Small intestine (tissue), 7 donors: Measurements from ENCODE around the gene CILP2. TPM values are rescaled to one million over a fixed set of nuclear protein-coding genes. Genes with fewer than 3 reads are reported as not detected.

Experiments
- DNase-seq, 2 donors: peaks; one replicate each; pipeline versions ENCODE4 v3.0.0 to v3.0.0-alpha.2; 2013
- FAIRE-seq: peaks from 2 replicates; lab custom pipeline; 2012; peaks lifted over from hg19 to GRCh38; lab: Jason Lieb, UNC
- H3K27ac ChIP-seq, 3 donors: one replicate each; pipeline ENCODE4 v1.5.1; 2013; ENCODE audit warnings: low read length in 2 of 3, mild to moderate bottlenecking in 2 of 3, control low read depth in 1 of 3, inconsistent platforms in 1 of 3, low read depth in 1 of 3, moderate library complexity in 1 of 3
- H3K27me3 ChIP-seq, 3 donors: one replicate each; pipeline ENCODE4 v1.6.1; 2013; ENCODE audit warnings: low read length in 3 of 3, inconsistent platforms in 1 of 3; ENCODE audit not compliant: control insufficient read depth in 3 of 3, insufficient read depth in 3 of 3
- H3K36me3 ChIP-seq, 3 donors: one replicate each; pipeline ENCODE4 v1.6.1; 2013; ENCODE audit warnings: low read length in 3 of 3, inconsistent platforms in 1 of 3, low read depth in 1 of 3, mild to moderate bottlenecking in 1 of 3, moderate library complexity in 1 of 3; ENCODE audit not compliant: control insufficient read depth in 3 of 3, insufficient read depth in 2 of 3
- H3K4me1 ChIP-seq, 3 donors: one replicate each; pipeline ENCODE4 v1.6.1; 2013; ENCODE audit warnings: low read length in 2 of 3, inconsistent platforms in 1 of 3, low read depth in 1 of 3, mild to moderate bottlenecking in 1 of 3, moderate library complexity in 1 of 3; ENCODE audit not compliant: control insufficient read depth in 3 of 3, insufficient read depth in 2 of 3
- H3K4me3 ChIP-seq, 3 donors: one replicate each; pipeline ENCODE4 v1.5.1; 2013; ENCODE audit warnings: low read length in 3 of 3, control low read depth in 1 of 3, inconsistent platforms in 1 of 3, low read depth in 1 of 3, mild to moderate bottlenecking in 1 of 3, moderate library complexity in 1 of 3
- H3K9me3 ChIP-seq, 2 donors: one replicate each; pipeline ENCODE4 v1.6.1; 2013; ENCODE audit warnings: low read depth in 1 of 2, low read length in 1 of 2; ENCODE audit not compliant: control insufficient read depth in 2 of 2, insufficient read depth in 1 of 2
- WGBS, 3 donors: extraction: QIAGEN DNeasy Blood & Tissue Kit; methylation state at CpG; one replicate each; pipeline ENCODE4 v1.1.7; 2013; 5-methylcytosine and 5-hydroxymethylcytosine counted together
- polyA plus RNA-seq, 4 donors: library from polyadenylated mRNA; stranded (reverse) in 3 of 4; unstranded in 1 of 4; fragments of 200-250 nt in 3 of 4; fragments of 120-200 nt in 1 of 4; gene quantifications; one replicate each; pipeline versions ENCODE4 v1.2.1 to v1.2.3, GENCODE V29; 2013
- donor health status: healthy with polysubstance abuse.
- donor health status: control.
- donor health status: control.
- donor health status: Bipolar disorder and iron deficiency.
- donor health status: healthy.

CILP2 gene
- polyA plus RNA-seq, 4 donors, result 0.09 to 0.13 TPM; not detected in 2

GRCh38 chr19:19526581-19527370, 11.3 kb upstream of the CILP2 start:
- Histone ChIP-seq H3K9me3 (no peaks in the 10 kb centered on the region), H3K27me3 (no peaks in the 10 kb centered on the region), H3K27ac (no peak overlapping the region), H3K4me3 (no peak overlapping the region), H3K4me1 (no peaks in the 10 kb centered on the region), H3K36me3 (peaks cover 0 to 63% (median 3%) of the 10 kb centered on the region in 3 donors)
- DNase-seq (no peak), FAIRE-seq (no peak)
- 84 to 90% (median 88%) methylated on average over 26 to 28 of the region's 28 CpGs for WGBS, 3 donors

- Histone ChIP-seq H3K9me3 (no peaks in the 10 kb centered on the region), H3K4me3 (no peak overlapping the region), H3K4me1 (peaks cover 0 to under 1% (median 0%) of the 10 kb centered on the region in 3 donors), H3K36me3 (peaks cover 0 to 63% (median 3%) of the 10 kb centered on the region in 3 donors), H3K27me3 (no peaks in the 10 kb centered on the region), H3K27ac (no peak overlapping the region)
- FAIRE-seq (no peak), DNase-seq (no peak)
- WGBS, 3 donors, result 94 to 96% (median 96%) methylated on average over 9 of the region's 9 CpGs
Measured at GRCh38 chr19:19527371-19527656, 10.8 kb upstream of the CILP2 start.

- DNase-seq, result no peak
- no peak for FAIRE-seq
- peaks cover 0 to 63% (median under 1%) of the 10 kb centered on the region in 3 donors for H3K36me3 ChIP-seq
- WGBS, 3 donors, result 93 to 95% (median 94%) methylated on average over 26 to 27 of the region's 27 CpGs
- peaks cover 0 to 3% (median 0%) of the 10 kb centered on the region in 3 donors for H3K4me1 ChIP-seq
- H3K4me3 ChIP-seq, result no peak overlapping the region
- no peak overlapping the region for H3K27ac ChIP-seq
- H3K27me3 ChIP-seq, result no peaks in the 10 kb centered on the region
- no peaks in the 10 kb centered on the region for H3K9me3 ChIP-seq
Measured at GRCh38 chr19:19527674-19528625, 10.1 kb upstream of the CILP2 start.

GRCh38 chr19:19528721-19529490, 9.2 kb upstream of the CILP2 start, which contains the start of gene YJEFN3:
Gene YJEFN3, plus strand, starts transcription at chr19:19528911. Its CDS starts 22 bp downstream, at chr19:19528933.
- FAIRE-seq, result no peak

GRCh38 chr19:19529783-19530422, 8.2 kb upstream of the CILP2 start:
- H3K27ac ChIP-seq, result no peak overlapping the region
- no peak for DNase-seq
- H3K4me1 ChIP-seq, result peaks cover 0 to 3% (median 0%) of the 10 kb centered on the region in 3 donors
- H3K36me3 ChIP-seq, result peaks cover 0 to 50% (median 0%) of the 10 kb centered on the region in 3 donors
- 75 to 78% (median 78%) methylated on average over 11 of the region's 11 CpGs for WGBS, 3 donors
- FAIRE-seq, result no peak
- H3K4me3 ChIP-seq, result no peak overlapping the region
- no peaks in the 10 kb centered on the region for H3K27me3 ChIP-seq
- H3K9me3 ChIP-seq, result no peaks in the 10 kb centered on the region

More at GRCh38 chr19:19528721-19529490, 9.2 kb upstream of the CILP2 start, which contains the start of gene YJEFN3:
- no peak within 1 kb of the TSS for H3K27ac ChIP-seq
- peak in 1 of 2 donors; percentile 48 for DNase-seq
- no peaks in the 10 kb centered on the region for H3K27me3 ChIP-seq
- no peaks in the 10 kb centered on the region for H3K9me3 ChIP-seq
- no peak within 1 kb of the TSS for H3K4me3 ChIP-seq
- peaks cover 0 to 3% (median 0%) of the 10 kb centered on the region in 3 donors for H3K4me1 ChIP-seq
- 67 to 87% (median 80%) methylated on average over 38 to 50 of the region's 50 CpGs for WGBS, 3 donors
- H3K36me3 ChIP-seq, result peaks cover 0 to 59% (median 0%) of the 10 kb centered on the region in 3 donors

- H3K27ac ChIP-seq, result no peak overlapping the region
- 60 to 76% (median 61%) methylated on average over 9 of the region's 9 CpGs for WGBS, 3 donors
- H3K4me1 ChIP-seq, result peaks cover 0 to 3% (median 0%) of the 10 kb centered on the region in 3 donors
- no peak overlapping the region for H3K4me3 ChIP-seq
- no peaks in the 10 kb centered on the region for H3K27me3 ChIP-seq
- no peak for FAIRE-seq
- H3K36me3 ChIP-seq, result peaks cover 0 to 45% (median 0%) of the 10 kb centered on the region in 3 donors
- DNase-seq, result no peak
- H3K9me3 ChIP-seq, result no peaks in the 10 kb centered on the region
Measured at GRCh38 chr19:19530423-19530804, 7.7 kb upstream of the CILP2 start.

- Histone ChIP-seq H3K27ac (no peak overlapping the region), H3K27me3 (no peaks in the 10 kb centered on the region), H3K36me3 (peaks cover 0 to 40% (median 0%) of the 10 kb centered on the region in 3 donors), H3K9me3 (no peaks in the 10 kb centered on the region), H3K4me1 (peaks cover 0 to 3% (median 0%) of the 10 kb centered on the region in 3 donors), H3K4me3 (no peak overlapping the region)
- DNase-seq (no peak), FAIRE-seq (no peak)
- WGBS, 3 donors, result 82 to 88% (median 86%) methylated on average over 4 of the region's 4 CpGs
Measured at GRCh38 chr19:19530889-19531288, 7.2 kb upstream of the CILP2 start.
